ENCODE data around the gene PSMD5.

Gene PSMD5

DNA sequence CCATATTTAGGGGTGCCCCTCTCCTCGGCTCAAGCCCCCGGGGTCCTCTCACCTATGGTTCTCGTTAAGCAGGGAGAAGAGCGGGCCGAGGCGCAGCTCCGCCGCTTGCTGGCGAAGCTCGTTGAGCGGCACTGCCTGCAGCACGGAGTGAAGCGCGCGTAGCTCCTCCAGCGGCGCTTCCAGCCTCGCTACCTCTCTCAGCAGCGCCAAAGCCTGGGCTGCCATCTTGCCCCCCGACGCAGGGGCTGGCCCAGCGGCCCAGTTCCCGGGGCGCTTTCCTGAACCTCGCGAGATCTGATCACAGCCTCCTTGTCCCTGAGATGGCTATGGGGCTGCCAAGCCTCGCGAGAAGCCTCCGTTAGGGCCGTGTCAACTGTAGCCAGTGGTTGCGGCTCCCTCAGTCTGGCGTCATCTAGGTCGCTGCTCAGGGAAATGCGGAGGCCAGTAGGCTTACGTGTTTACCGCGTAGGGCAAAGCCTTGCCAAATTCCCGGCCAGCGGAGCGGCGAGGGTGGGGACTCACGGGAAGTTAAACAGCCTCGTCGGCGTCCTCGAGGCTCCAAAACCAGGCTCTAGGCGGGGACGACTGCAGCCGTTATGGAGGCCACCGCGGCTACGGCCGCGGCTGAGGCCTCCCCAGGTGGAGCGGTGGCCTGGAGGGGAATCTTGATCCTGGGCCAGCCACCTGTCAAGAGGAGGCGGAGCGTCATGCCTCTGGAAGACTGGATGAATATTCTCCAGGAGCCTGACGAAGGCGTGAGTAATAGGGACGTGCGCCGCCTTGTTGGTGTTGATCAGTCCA lies at the start of gene PSMD5:
Gene PSMD5, minus strand, starts transcription at position 238 of the 801 bp plus-strand sequence. Its CDS starts 13 bp downstream, at position 225.
- peak; percentile 99 for DNase-seq (ENCODE audit: low spot score)

DNA sequence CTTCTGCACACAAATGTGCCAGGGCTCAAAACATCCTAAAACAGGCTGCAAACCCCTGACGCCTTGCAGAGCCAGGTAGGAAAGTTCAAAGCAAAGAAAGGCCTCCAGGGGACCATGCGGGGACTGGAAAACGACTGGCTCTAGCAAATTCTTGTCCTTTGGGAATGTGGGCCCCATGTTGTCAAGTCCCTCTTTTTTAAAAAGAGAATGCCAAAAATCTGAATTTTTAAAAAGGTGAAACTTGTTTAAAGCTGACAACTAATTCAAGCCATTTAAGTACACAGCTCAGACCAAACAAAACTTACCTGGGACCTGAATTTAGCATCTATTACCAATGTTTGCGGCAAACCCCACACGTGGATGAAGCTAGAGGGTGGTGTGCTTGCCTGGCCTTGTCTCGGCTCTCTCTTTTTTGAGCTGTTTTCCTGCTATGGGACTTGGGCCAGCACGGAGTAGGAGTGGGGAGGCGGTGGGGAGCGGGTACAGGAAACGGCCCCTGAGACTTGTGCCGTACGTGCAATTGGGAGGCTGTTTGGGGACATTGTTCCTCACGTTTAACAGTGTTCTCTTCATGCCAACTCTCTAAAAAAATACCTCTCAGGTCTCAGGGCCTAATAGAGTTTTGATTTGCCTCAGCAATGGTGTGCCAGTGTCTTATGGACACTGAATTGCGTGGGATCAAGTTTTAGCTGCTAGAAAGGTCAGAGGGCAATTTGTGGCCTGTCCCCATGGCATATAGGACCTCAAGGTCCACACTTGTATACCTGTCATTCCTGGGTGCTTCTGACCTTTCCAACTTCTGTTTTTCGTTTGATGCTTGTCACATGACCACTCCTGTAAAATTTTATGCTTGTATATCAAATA lies 49.4 kb upstream of the PSMD5 start:
- no peak for DNase-seq (ENCODE audit: low spot score)

- DNase-seq (ENCODE audit: low spot score): no peak
These were observed 48.6 kb upstream of the PSMD5 start for GRCh38 chr9:120891245-120891883.

DNA sequence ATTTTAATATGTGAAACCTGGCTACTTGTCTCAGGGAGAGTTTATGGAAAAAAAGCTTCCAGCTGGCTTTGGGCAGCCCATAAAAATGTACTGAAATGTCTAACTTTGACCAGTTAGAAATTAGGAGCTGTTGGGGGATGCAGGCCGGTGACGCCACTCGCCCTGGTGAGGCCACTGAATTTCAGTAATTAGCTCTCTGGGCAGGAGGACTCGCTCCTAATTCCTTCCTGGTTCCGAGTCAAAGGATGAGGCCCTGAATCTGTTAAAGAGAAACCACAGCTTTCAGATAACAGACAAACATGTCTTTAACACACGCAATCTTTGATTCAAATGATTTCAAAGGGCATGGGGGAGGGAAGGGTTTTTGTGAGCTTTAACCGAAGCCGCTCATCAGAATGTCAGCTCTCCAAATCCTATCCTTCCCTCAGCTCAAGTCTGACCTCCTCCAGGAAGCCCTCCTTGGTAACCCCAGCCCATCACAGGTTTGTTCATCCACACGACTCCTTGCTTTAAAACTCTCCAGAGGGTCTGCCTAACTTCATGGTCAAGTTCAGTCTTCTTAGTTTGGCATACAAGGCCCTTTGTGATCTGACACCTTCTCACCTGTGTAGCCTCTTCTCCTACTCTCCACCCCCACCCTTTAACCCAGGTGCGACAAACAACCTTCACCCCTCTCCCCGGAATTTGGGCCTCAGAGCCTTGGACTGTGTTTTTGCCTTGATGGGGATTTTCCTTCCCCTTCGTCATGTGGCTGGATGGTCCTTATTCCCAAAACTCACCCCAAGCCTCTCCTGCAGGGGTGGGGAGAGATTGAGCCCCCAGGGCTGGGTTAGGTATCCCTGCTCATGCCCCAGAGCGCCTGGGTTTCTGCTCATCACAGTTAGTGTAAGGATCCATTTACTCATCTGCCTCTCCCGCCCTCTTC lies 47.9 kb upstream of the PSMD5 start:
- DNase-seq (ENCODE audit: low spot score): no peak

GRCh38 chr9:120889606-120890271 lies 47.0 kb upstream of the PSMD5 start:
- no peak for DNase-seq (ENCODE audit: low spot score)

- DNase-seq (ENCODE audit: low spot score): no peak
These were observed 45.9 kb upstream of the PSMD5 start for GRCh38 chr9:120888626-120889025.

GRCh38 chr9:120886490-120886967 lies 43.8 kb upstream of the PSMD5 start:
- DNase-seq (ENCODE audit: low spot score): peak; percentile 92

GRCh38 chr9:120885958-120886357 lies 43.2 kb upstream of the PSMD5 start:
- no peak for DNase-seq (ENCODE audit: low spot score)

GRCh38 chr9:120885457-120885856 lies 42.7 kb upstream of the PSMD5 start:
- DNase-seq (ENCODE audit: low spot score): no peak

DNA sequence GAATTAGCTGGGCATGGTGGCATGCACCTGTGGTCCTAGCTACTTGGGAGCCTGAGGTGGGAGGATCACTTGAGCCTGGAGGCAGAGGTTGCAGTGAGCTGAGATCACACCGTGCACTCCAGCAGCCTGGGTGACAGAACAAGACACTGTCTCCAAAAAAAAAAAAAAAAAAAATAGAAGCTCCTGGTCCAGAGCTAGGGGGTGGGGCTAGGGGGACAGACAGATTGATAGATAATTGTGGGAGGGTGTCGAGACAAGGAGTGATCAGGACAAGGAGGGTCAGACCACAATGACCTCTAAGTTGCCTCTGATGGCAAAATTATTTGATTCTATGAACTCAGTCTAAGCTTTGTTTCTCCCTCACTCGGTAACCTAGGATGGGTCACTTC lies 40.9 kb upstream of the PSMD5 start:
- no peak for DNase-seq (ENCODE audit: low spot score)

DNA sequence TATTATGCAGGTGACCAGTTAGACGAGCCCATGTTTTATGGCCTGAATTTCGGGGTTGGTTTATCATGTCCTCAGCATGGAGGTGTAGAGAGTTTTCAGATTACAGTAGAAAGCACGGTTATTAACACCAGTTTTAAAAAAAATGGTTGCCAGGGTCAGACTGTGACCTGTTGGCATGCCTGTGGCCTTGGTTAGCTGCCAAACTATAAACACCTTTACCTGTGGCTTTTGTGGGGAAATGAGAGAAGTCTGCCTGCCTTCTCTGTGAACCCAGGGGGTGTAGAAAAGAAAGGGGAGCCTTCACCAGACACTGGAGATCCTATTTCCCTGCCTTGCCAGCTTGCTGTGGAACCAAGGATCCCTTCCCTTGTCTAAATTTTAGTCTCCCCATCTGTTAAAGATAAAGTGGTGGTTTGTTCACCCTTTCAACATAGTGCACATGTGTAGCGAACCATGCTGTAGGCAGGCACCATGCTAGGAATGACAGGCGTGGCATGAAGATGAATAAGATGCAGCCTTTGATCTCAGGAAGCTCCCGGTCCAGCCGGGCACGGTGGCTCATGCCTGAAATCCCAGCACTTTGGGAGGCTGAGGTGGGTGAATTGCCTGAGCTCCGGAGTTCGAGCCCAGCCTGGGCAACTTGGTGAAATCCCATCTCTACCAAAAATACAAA lies 40.3 kb upstream of the PSMD5 start:
- peak; percentile 73 for DNase-seq (ENCODE audit: low spot score)

DNA sequence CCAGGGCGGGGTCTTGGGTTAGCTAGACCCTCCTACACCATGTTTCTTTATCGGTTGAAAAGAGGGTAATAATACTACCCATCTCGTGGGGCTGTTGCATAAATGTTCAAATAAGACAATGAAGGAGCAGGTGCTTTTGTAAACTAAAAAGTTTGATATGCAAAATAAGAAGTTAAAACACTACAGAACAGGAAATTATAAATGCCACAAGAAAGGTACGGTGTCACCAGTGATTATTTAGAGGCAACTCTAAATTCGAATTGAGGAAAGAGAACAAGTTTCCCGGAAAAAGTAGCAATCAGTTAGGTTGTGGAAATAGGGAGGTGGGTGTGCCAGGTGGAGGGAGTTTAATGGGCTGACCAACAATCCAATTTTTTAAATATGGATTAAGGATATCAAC lies 36.7 kb upstream of the PSMD5 start:
- DNase-seq (ENCODE audit: low spot score): no peak

GRCh38 chr9:120878188-120879130 lies 35.7 kb upstream of the PSMD5 start:
- no peak for DNase-seq (ENCODE audit: low spot score)

DNA sequence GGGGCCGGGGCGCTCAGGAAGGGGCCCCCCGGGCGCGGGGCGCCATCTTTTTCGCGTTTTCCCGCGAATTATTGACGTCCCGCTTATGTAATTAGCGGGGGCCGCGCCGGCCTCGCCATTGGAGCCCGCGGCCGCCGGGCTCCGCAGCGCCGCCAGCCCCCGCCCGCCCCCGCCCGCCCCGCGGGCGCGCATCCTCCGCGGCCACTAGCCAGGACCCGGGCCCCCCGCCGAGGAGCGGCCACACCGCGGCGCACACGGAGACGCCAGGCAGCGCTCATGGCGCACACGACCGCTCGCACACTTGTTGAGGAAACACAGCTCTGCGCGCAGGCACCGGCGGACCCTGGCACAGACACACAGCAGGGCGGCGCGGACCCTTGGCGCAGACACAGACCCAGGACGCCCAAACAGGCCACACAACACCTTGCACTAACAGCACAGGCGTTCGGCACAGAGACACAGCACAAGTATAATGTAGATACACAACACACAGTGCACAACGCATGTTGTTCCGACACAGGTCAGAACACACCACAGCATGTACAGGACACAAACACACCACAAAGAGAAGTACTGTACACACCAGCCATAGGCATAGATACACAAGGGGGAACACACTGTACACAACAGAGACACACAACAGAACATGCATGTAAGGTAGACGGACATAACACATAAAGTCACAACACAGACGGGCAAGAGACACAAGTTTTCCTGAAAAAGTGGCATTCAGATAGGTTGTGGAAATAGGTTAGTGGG lies 34.7 kb upstream of the PSMD5 start:
- DNase-seq (ENCODE audit: low spot score): peak; percentile 68

- peak; percentile 42 for DNase-seq (ENCODE audit: low spot score)
These were observed 34.1 kb upstream of the PSMD5 start, which contains the start of gene PHF19 for GRCh38 chr9:120876842-120877240. TSS of gene PHF19 (minus strand) at chr9:120877188. CDS start at chr9:120874741, 2,447 bp downstream.

DNA sequence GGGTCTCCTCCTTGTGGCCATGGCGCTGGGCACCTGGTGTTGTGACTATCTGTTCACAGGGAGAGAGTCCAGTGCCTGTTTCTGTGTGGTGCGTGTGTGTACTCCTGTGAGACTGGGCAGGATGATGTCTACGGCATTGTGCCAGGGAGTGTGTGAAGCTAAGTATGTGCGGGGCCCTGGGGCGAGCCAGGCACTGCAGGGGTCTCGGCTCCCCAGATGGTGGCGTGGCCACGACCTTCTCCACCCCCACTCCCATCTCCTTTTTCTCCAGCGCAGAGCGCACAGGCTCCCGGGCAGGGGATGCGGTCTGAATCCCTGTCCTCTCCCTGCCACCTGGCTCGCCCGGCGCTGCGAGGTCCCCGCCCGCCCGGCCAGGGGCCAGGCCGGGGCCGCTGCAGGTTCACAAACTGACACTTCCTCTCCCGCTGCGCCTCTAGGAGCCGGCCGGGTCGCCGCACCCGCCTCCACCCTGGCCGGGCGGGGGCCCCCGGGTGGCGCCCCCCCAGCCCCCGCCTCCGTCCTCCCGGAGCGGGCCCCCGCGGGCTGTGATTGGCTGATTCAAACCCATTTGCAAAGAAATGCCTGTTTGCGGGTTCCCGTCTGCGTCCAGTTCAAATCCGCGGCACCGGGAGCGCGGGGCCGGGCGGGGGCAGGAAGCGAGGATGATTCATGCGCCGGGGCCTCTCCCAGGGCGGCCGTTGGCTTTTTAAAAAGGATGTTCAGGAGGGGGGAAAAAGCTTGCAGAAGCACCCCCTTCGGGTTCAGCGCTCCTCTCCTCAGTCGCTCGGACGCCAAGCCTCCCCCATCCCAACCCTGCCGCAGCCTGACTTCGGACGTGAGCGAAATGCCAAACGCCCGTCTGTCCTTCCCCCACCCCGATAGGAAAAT lies 33.5 kb upstream of the PSMD5 start:
- DNase-seq (ENCODE audit: low spot score): peak; percentile 96

- no peak for DNase-seq (ENCODE audit: low spot score)
These were observed 32.9 kb upstream of the PSMD5 start for GRCh38 chr9:120875643-120875953.

Data from kidney tubule cell (primary cell).